Tibial nerve (tissue), 4 donors: ENCODE measurements around the gene PLCD4.

Experiments
- CTCF ChIP-seq, 5 experiments: fragments of 200-600 bp in 3 of 5; fragments of 450-650 bp in 2 of 5; sonication (generic) in 3 of 5; IDR thresholded peaks; one replicate each; pipeline ENCODE4 v1.5.1; 2016 to 2019; ENCODE audit warnings: antibody characterized with exemption in 5 of 5, mild to moderate bottlenecking in 3 of 5, moderate library complexity in 2 of 5
- EP300 ChIP-seq, 2 donors: sonication (generic); formaldehyde crosslinking; IDR thresholded peaks; one replicate each; pipeline ENCODE4 v1.6.1; 2017; ENCODE audit warnings: antibody characterized with exemption in 2 of 2, mild to moderate bottlenecking in 1 of 2
- POLR2A ChIP-seq, 2 donors: fragments of 450-650 bp; IDR thresholded peaks; one replicate each; pipeline ENCODE4 v1.6.1; 2017; ENCODE audit warnings: antibody characterized with exemption in 2 of 2, mild to moderate bottlenecking in 2 of 2, moderate library complexity in 2 of 2

- TF ChIP-seq CTCF (IDR thresholded peaks at IDR 0.05) (no peak), POLR2A (IDR thresholded peaks at IDR 0.05) (no peak), EP300 (IDR thresholded peaks at IDR 0.05) (no peak)
Observed at GRCh38 chr2:218627939-218628338, 20.2 kb downstream of the PLCD4 start.
